Naive thymus-derived CD8-positive, alpha-beta T cell (primary cell): ENCODE results near the gene ASIC5. TPM values are rescaled to one million over a fixed set of nuclear protein-coding genes. Genes with fewer than 3 reads are reported as not detected.

Experiments used
- ATAC-seq, 2 donors: fragments of 150-1000 bp; cut with Tn5 transposase in 1 of 2; sonication (Bioruptor Pico), chemical (Tn5 transposase) in 1 of 2; 1 replicate in 1 of 2; 2 replicates in 1 of 2; pipeline ENCODE4 v1.10.0; 2021; ENCODE audit warnings: mild to moderate bottlenecking in 2 of 2, moderate library complexity in 2 of 2
- POLR2A ChIA-PET: fragments of 350-600 bp; sonication (Branson Sonifier 250); formaldehyde crosslinking; loops from one replicate; lab custom pipeline; 2021; ENCODE audit warnings: antibody characterized with exemption; lab: Charles Lee
- DNase-seq, 10 donors: peaks; one replicate each; pipeline versions ENCODE4 v3.0.0 to v3.0.0-alpha.2; 2020 to 2022
- H3K27ac Mint-ChIP-seq, 10 donors: one replicate each; pipeline ENCODE4 v1.8.0; 2020 to 2022; ENCODE audit warnings: mild to moderate bottlenecking in 10 of 10, mixed read lengths in 10 of 10, moderate library complexity in 4 of 10, inconsistent platforms in 1 of 10
- H3K27me3 Mint-ChIP-seq, 5 donors: one replicate each; pipeline ENCODE4 v1.8.0; 2021 to 2022; ENCODE audit warnings: mixed read lengths in 5 of 5
- H3K36me3 Mint-ChIP-seq, 3 donors: one replicate each; pipeline ENCODE4 v1.8.0; 2020 to 2022; ENCODE audit warnings: mixed read lengths in 3 of 3, mild to moderate bottlenecking in 2 of 3, inconsistent platforms in 1 of 3
- H3K4me1 Mint-ChIP-seq, 4 donors: one replicate each; pipeline ENCODE4 v1.8.0; 2021 to 2022; ENCODE audit warnings: mixed read lengths in 4 of 4
- H3K4me3 Mint-ChIP-seq, 10 donors: one replicate each; pipeline ENCODE4 v1.8.0; 2020 to 2022; ENCODE audit warnings: mild to moderate bottlenecking in 10 of 10, mixed read lengths in 10 of 10, moderate library complexity in 6 of 10, inconsistent platforms in 1 of 10
- H3K9me3 Mint-ChIP-seq, 9 donors: one replicate each; pipeline ENCODE4 v1.8.0; 2020 to 2022; ENCODE audit warnings: mixed read lengths in 9 of 9, mild to moderate bottlenecking in 3 of 9, inconsistent platforms in 1 of 9, moderate library complexity in 1 of 9
- polyA plus RNA-seq, 3 donors: library from polyadenylated mRNA; unstranded; fragments of 300-500 nt; fragmentation: Illumina TruSeq; gene quantifications; one replicate each; pipeline ENCODE4 v1.2.3, GENCODE V29; 2021
- total RNA-seq, 8 experiments: library from RNA in 2 of 8; stranded (reverse) in 2 of 8; gene quantifications; one replicate each; pipeline ENCODE4 v1.2.3 and lab custom pipeline; 2021 to 2026

ASIC5 gene
- total and polyA plus RNA-seq, 5 experiments from 2014 or later, result not detected

- Mint-ChIP-seq H3K27ac (no peak overlapping the region), H3K4me1 (no peaks in the 10 kb centered on the region), H3K36me3 (no peaks in the 10 kb centered on the region), H3K4me3 (no peak overlapping the region), H3K9me3 (no peaks in the 10 kb centered on the region), H3K27me3 (peaks cover 3 to 9% (median 5%) of the 10 kb centered on the region in 5 donors)
- no peak for ATAC-seq
- DNase-seq, result no peak
- POLR2A ChIA-PET, result no interaction called here
Measured at GRCh38 chr4:155855897-155856296, 10.2 kb downstream of the ASIC5 start.

GRCh38 chr4:155854582-155855226, 11.4 kb downstream of the ASIC5 start:
- no peak overlapping the region for H3K4me3 Mint-ChIP-seq
- H3K36me3 Mint-ChIP-seq, result peaks cover 0 to 2% (median 0%) of the 10 kb centered on the region in 3 donors
- POLR2A ChIA-PET, result no interaction called here
- no peak for DNase-seq
- H3K27ac Mint-ChIP-seq, result no peak overlapping the region
- H3K9me3 Mint-ChIP-seq, result peaks cover 0 to 3% (median 0%) of the 10 kb centered on the region in 9 donors
- peaks cover 3 to 14% (median 6%) of the 10 kb centered on the region in 5 donors for H3K27me3 Mint-ChIP-seq
- H3K4me1 Mint-ChIP-seq, result no peaks in the 10 kb centered on the region
- no peak for ATAC-seq

- Mint-ChIP-seq H3K4me3 (no peak overlapping the region), H3K9me3 (peaks cover 0 to 5% (median 0%) of the 10 kb centered on the region in 9 donors), H3K36me3 (peaks cover 0 to 4% (median 0%) of the 10 kb centered on the region in 3 donors), H3K27me3 (peaks cover 0 to 11% (median 6%) of the 10 kb centered on the region in 5 donors), H3K27ac (no peak overlapping the region), H3K4me1 (no peaks in the 10 kb centered on the region)
- no peak for ATAC-seq
- POLR2A ChIA-PET, result no interaction called here
- no peak for DNase-seq
Measured at GRCh38 chr4:155853189-155853588, 12.9 kb downstream of the ASIC5 start.

GRCh38 chr4:155849042-155849441, 17.0 kb downstream of the ASIC5 start:
- H3K9me3 Mint-ChIP-seq, result peaks cover 0 to 5% (median 0%) of the 10 kb centered on the region in 9 donors
- peaks cover 0 to 9% (median 2%) of the 10 kb centered on the region in 5 donors for H3K27me3 Mint-ChIP-seq
- no peaks in the 10 kb centered on the region for H3K4me1 Mint-ChIP-seq
- no peak overlapping the region for H3K4me3 Mint-ChIP-seq
- ATAC-seq (no peak), DNase-seq (no peak)
- POLR2A ChIA-PET, result no interaction called here
- no peak overlapping the region for H3K27ac Mint-ChIP-seq
- peaks cover 0 to 4% (median 0%) of the 10 kb centered on the region in 3 donors for H3K36me3 Mint-ChIP-seq

- ATAC-seq (no peak), DNase-seq (no peak)
- Mint-ChIP-seq H3K4me1 (no peaks in the 10 kb centered on the region), H3K27ac (no peak overlapping the region), H3K9me3 (peaks cover 0 to 5% (median 0%) of the 10 kb centered on the region in 9 donors), H3K27me3 (peaks cover 0 to 10% (median 2%) of the 10 kb centered on the region in 5 donors), H3K4me3 (no peak overlapping the region), H3K36me3 (peaks cover 0 to 4% (median 0%) of the 10 kb centered on the region in 3 donors)
- POLR2A ChIA-PET, result no interaction called here
Measured at GRCh38 chr4:155846929-155847328, 19.1 kb downstream of the ASIC5 start.

- Mint-ChIP-seq H3K4me1 (no peaks in the 10 kb centered on the region), H3K27me3 (peaks cover 0 to 22% (median 5%) of the 10 kb centered on the region in 5 donors), H3K9me3 (peaks cover 0 to under 1% (median 0%) of the 10 kb centered on the region in 9 donors), H3K4me3 (no peak overlapping the region), H3K27ac (no peak overlapping the region), H3K36me3 (no peaks in the 10 kb centered on the region)
- POLR2A ChIA-PET, result no interaction called here
- DNase-seq (no peak), ATAC-seq (no peak)
Measured at GRCh38 chr4:155842080-155842479, 24.0 kb downstream of the ASIC5 start.

GRCh38 chr4:155837203-155837796, 28.8 kb downstream of the ASIC5 start:
- Mint-ChIP-seq H3K4me3 (no peak overlapping the region), H3K36me3 (no peaks in the 10 kb centered on the region), H3K9me3 (no peaks in the 10 kb centered on the region), H3K27ac (no peak overlapping the region), H3K27me3 (peaks cover 0 to 21% (median 11%) of the 10 kb centered on the region in 5 donors), H3K4me1 (no peaks in the 10 kb centered on the region)
- no peak for DNase-seq
- POLR2A ChIA-PET, result no interaction called here
- ATAC-seq, result no peak

- no peaks in the 10 kb centered on the region for H3K9me3 Mint-ChIP-seq
- H3K27me3 Mint-ChIP-seq, result peaks cover 0 to 12% (median 8%) of the 10 kb centered on the region in 5 donors
- no peak overlapping the region for H3K4me3 Mint-ChIP-seq
- no peaks in the 10 kb centered on the region for H3K4me1 Mint-ChIP-seq
- no peak overlapping the region for H3K27ac Mint-ChIP-seq
- no peaks in the 10 kb centered on the region for H3K36me3 Mint-ChIP-seq
- DNase-seq (no peak), ATAC-seq (no peak)
- POLR2A ChIA-PET, result no interaction called here
Measured at GRCh38 chr4:155832664-155833063, 33.4 kb downstream of the ASIC5 start.

GRCh38 chr4:155828628-155829027, 37.4 kb downstream of the ASIC5 start:
- DNase-seq, result no peak
- H3K9me3 Mint-ChIP-seq, result peaks cover 0 to 2% (median 0%) of the 10 kb centered on the region in 9 donors
- POLR2A ChIA-PET, result no interaction called here
- H3K4me3 Mint-ChIP-seq, result no peak overlapping the region
- H3K36me3 Mint-ChIP-seq, result no peaks in the 10 kb centered on the region
- ATAC-seq, result no peak
- H3K4me1 Mint-ChIP-seq, result no peaks in the 10 kb centered on the region
- peaks cover 11 to 30% (median 20%) of the 10 kb centered on the region in 5 donors for H3K27me3 Mint-ChIP-seq
- no peak overlapping the region for H3K27ac Mint-ChIP-seq

GRCh38 chr4:155822572-155822971, 43.5 kb downstream of the ASIC5 start:
- no peak for ATAC-seq
- H3K27ac Mint-ChIP-seq, result no peak overlapping the region
- POLR2A ChIA-PET, result no interaction called here
- H3K27me3 Mint-ChIP-seq, result peaks cover 19 to 69% (median 27%) of the 10 kb centered on the region in 5 donors
- no peak overlapping the region for H3K4me3 Mint-ChIP-seq
- DNase-seq, result no peak
- H3K4me1 Mint-ChIP-seq, result no peaks in the 10 kb centered on the region
- H3K36me3 Mint-ChIP-seq, result no peaks in the 10 kb centered on the region
- H3K9me3 Mint-ChIP-seq, result peaks cover 0 to 2% (median 0%) of the 10 kb centered on the region in 9 donors

GRCh38 chr4:155820887-155821518, 45.1 kb downstream of the ASIC5 start:
- Mint-ChIP-seq H3K36me3 (no peaks in the 10 kb centered on the region), H3K9me3 (peaks cover 0 to 2% (median 0%) of the 10 kb centered on the region in 9 donors), H3K4me1 (no peaks in the 10 kb centered on the region), H3K4me3 (no peak overlapping the region), H3K27me3 (peaks cover 19 to 70% (median 24%) of the 10 kb centered on the region in 5 donors), H3K27ac (no peak overlapping the region)
- ATAC-seq (no peak), DNase-seq (no peak)
- POLR2A ChIA-PET, result no interaction called here

- ATAC-seq (no peak), DNase-seq (no peak)
- H3K27me3 Mint-ChIP-seq, result peaks cover 13 to 66% (median 20%) of the 10 kb centered on the region in 5 donors
- H3K36me3 Mint-ChIP-seq, result no peaks in the 10 kb centered on the region
- POLR2A ChIA-PET, result no interaction called here
- H3K27ac Mint-ChIP-seq, result no peak overlapping the region
- no peaks in the 10 kb centered on the region for H3K9me3 Mint-ChIP-seq
- H3K4me3 Mint-ChIP-seq, result no peak overlapping the region
- no peaks in the 10 kb centered on the region for H3K4me1 Mint-ChIP-seq
Measured at GRCh38 chr4:155819066-155819465, 47.0 kb downstream of the ASIC5 start.

GRCh38 chr4:155818639-155819038, 47.4 kb downstream of the ASIC5 start:
- H3K4me3 Mint-ChIP-seq, result no peak overlapping the region
- H3K4me1 Mint-ChIP-seq, result no peaks in the 10 kb centered on the region
- H3K9me3 Mint-ChIP-seq, result no peaks in the 10 kb centered on the region
- POLR2A ChIA-PET, result no interaction called here
- no peak for ATAC-seq
- H3K27me3 Mint-ChIP-seq, result peaks cover 13 to 66% (median 19%) of the 10 kb centered on the region in 5 donors
- DNase-seq, result no peak
- no peak overlapping the region for H3K27ac Mint-ChIP-seq
- H3K36me3 Mint-ChIP-seq, result no peaks in the 10 kb centered on the region
